ENCODE results near the gene SOS2.

The SOS2 gene

DNA sequence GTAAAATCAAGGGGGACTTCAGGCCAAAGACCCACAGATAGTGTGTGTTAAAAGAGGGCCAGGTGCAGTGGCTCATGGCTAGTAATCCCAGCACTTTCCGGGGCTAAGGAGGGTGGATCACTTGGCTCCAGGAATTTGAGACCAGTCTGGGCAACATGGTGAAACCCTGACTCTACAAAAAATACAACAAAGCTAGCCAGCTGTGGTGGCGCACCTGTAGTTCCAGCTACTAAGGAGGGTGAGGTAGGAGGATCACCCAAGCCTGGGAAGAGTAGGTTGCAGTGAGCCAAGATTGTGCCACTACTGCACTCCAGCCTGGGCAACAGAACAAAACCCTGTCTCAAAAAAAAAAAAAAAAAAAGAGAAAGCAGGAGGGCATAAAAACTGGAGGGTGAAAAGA is 123.5 kb downstream of the SOS2 start:
- TF ChIP-seq, protein P1, sequence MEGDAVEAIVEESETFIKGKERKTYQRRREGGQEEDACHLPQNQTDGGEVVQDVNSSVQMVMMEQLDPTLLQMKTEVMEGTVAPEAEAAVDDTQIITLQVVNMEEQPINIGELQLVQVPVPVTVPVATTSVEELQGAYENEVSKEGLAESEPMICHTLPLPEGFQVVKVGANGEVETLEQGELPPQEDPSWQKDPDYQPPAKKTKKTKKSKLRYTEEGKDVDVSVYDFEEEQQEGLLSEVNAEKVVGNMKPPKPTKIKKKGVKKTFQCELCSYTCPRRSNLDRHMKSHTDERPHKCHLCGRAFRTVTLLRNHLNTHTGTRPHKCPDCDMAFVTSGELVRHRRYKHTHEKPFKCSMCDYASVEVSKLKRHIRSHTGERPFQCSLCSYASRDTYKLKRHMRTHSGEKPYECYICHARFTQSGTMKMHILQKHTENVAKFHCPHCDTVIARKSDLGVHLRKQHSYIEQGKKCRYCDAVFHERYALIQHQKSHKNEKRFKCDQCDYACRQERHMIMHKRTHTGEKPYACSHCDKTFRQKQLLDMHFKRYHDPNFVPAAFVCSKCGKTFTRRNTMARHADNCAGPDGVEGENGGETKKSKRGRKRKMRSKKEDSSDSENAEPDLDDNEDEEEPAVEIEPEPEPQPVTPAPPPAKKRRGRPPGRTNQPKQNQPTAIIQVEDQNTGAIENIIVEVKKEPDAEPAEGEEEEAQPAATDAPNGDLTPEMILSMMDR (IDR thresholded peaks at IDR 0.05; ENCODE audit: insufficient read depth, missing control alignments) = no peak
- no peak for DNase-seq (ENCODE audit: insufficient read length, low spot score)
- no peak for FAIRE-seq

DNA sequence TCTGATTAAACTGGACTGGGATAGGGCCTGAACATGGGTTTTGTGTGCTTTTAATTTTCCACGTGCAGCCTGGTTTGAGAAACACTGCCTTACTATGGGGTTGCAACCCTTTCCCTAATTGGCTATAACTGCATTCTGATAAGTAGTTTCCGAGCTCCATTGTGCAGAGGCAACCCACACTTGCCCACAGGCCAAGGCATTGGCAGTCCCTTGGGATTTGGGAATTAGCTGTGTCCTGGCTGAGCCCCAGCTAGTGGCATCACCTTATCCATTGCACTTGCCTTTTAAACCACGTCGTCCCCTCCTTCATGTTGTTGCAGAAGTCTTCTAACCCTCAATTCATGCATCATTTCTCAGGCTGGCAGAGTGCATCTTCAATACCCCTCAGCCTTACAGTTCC is 125.2 kb downstream of the SOS2 start:
- no peak for FAIRE-seq
- TF ChIP-seq, protein P1 (IDR thresholded peaks at IDR 0.05; ENCODE audit: insufficient read depth, missing control alignments) = no peak

DNA sequence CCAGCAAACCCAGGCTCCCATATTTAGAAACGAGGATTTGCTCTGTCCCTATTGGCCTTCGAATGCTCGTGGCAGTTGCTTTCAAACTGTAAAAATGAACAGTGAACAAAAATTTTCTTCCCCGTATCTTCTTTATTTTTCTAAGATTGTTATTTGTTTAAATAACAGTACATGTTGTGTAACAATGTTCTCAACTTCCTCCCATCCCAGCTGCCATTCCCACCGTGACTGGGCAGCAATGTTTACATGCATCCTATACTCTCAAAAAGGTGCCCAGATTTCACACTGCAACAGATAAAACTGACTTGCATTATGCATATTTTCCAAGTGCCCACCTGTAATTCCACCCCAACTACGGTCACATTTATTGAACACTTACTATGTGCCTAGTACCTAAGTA is 127.8 kb downstream of the SOS2 start:
- TF ChIP-seq, protein P1 (IDR thresholded peaks at IDR 0.05; ENCODE audit: insufficient read depth, missing control alignments) = no peak
- DNase-seq (ENCODE audit: insufficient read length, low spot score) (no peak), FAIRE-seq (no peak)

More for the DNA sequence above, 125.2 kb downstream of the SOS2 start:
- no peak for DNase-seq (ENCODE audit: insufficient read length, low spot score)

DNA sequence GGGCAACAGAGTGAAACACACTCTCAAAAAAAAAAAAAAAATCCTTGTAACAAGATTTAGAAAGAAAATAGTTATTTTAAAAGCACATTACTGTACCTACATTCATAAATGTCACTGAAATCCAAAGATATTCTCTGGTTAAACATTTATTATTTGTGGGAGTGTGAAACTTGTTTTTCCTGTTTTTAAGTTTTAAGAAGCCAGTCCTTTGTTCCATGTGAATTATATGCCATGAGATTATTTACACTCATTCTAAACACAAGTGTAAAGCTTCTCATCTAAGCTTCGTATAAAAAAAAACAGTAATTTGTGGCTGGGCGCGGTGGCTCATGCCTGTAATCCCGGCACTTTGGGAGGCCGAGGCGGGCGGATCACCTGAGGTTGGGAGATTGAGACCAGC is 130.0 kb downstream of the SOS2 start:
- DNase-seq (ENCODE audit: insufficient read length, low spot score) (no peak), FAIRE-seq (no peak)
- TF ChIP-seq, protein P1 (IDR thresholded peaks at IDR 0.05; ENCODE audit: insufficient read depth, missing control alignments) = no peak

DNA sequence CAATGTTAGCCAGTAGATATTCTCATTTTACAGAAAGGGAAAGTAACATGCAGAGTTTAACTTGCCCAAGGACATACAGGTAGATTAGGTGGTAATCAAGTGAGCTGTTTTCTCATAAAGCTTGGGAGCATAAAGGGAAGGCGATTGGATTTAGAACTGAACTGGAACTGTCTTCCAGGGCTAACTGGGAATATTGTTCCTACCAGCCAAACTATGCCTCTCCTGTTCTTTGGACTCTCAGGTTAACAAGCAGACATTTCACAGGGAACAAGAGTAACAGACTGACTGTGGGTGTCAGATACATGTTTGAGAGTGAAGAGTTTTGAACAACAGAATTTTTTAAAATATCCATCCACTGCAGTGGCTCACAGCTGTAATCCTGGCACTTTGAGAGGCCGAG is 130.6 kb downstream of the SOS2 start:
- TF ChIP-seq, protein P1 (IDR thresholded peaks at IDR 0.05; ENCODE audit: insufficient read depth, missing control alignments) = no peak
- DNase-seq (ENCODE audit: insufficient read length, low spot score) = no peak
- FAIRE-seq = no peak

DNA sequence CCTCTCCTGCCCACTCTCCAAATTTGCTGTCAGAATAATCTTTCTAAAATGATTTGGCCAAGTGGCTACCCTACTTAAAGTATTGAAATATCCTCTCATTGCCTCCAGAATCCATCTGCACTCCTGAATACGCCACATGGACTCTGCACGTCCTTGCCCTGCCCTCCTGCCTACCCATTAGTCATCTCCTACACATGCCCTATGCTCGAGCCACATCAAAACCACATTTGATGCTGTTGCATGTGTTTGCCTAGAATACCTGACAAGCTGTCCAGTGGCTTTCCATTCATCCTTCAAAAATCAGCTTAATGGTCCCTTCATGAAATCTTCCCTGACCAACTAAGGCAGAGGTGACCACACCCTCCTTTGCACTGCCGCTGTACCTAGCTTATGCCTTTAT is 132.0 kb downstream of the SOS2 start:
- TF ChIP-seq, protein P1 (IDR thresholded peaks at IDR 0.05; ENCODE audit: insufficient read depth, missing control alignments) = no peak
- FAIRE-seq = no peak
- no peak for DNase-seq (ENCODE audit: insufficient read length, low spot score)

DNA sequence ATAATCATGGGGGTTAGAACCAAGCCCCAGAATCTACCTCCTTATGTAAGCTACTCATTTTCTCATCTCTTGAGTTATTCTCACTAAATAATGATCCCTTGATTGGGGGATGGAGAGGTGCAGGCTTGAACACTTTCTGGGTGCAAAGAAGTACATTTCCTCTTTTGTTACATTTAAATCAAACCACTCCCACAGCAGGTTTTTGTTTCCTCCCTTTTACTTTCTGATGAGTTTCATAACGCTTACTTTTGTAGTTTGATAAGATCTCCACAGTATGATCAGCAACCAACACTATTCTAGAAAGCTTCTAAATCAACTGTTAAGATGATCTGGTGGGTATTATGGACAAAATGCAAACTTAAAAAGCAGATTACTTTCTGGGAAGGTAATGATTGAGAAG is 135.5 kb downstream of the SOS2 start:
- DNase-seq (ENCODE audit: insufficient read length, low spot score) (no peak), FAIRE-seq (no peak)
- TF ChIP-seq, protein P1 (IDR thresholded peaks at IDR 0.05; ENCODE audit: insufficient read depth, missing control alignments) = no peak

Data from D721Med (cell line).